ENCODE data around the gene CDHR3. TPM values are rescaled to one million over a fixed set of nuclear protein-coding genes. Genes with fewer than 3 reads are reported as not detected.
"Not testable (repeated sequence)": the region's sequence is repeated elsewhere in the genome, so short reads cannot be mapped to it uniquely, and the experiment has no call there.

CDHR3 gene
- polyA plus RNA-seq, 1 donor, result 22.2 TPM

- no peak for DNase-seq (ENCODE audit: low read depth)
These were observed 8.8 kb downstream of the CDHR3 start for GRCh38 chr7:105971845-105972244.

- DNase-seq (ENCODE audit: low read depth), result no peak
These were observed 9.2 kb downstream of the CDHR3 start for GRCh38 chr7:105972276-105972675.

- DNase-seq (ENCODE audit: low read depth), result no peak
These were observed 11.4 kb downstream of the CDHR3 start for GRCh38 chr7:105974471-105974870.

- DNase-seq (ENCODE audit: low read depth), result no peak
These were observed 12.8 kb downstream of the CDHR3 start for GRCh38 chr7:105975770-105976417.

- no peak for DNase-seq (ENCODE audit: low read depth)
These were observed 13.8 kb downstream of the CDHR3 start for GRCh38 chr7:105976868-105977267.

- DNase-seq (ENCODE audit: low read depth), result no peak
These were observed 15.0 kb downstream of the CDHR3 start for GRCh38 chr7:105978035-105978434.

- DNase-seq (ENCODE audit: low read depth), result no peak
These were observed 15.9 kb downstream of the CDHR3 start for GRCh38 chr7:105978974-105979373.

GRCh38 chr7:105979405-105979804 lies 16.3 kb downstream of the CDHR3 start:
- DNase-seq (ENCODE audit: low read depth), result no peak

- DNase-seq (ENCODE audit: low read depth), result no peak
These were observed 17.8 kb downstream of the CDHR3 start for GRCh38 chr7:105980645-105981396.

GRCh38 chr7:105982388-105982787 lies 19.3 kb downstream of the CDHR3 start:
- DNase-seq (ENCODE audit: low read depth), result no peak

- DNase-seq (ENCODE audit: low read depth), result not testable (repeated sequence)
These were observed 21.7 kb downstream of the CDHR3 start for GRCh38 chr7:105984808-105985207.

- DNase-seq (ENCODE audit: low read depth), result no peak
These were observed 22.2 kb downstream of the CDHR3 start for GRCh38 chr7:105985229-105985628.

- DNase-seq (ENCODE audit: low read depth), result no peak
These were observed 22.7 kb downstream of the CDHR3 start for GRCh38 chr7:105985672-105986215.

- DNase-seq (ENCODE audit: low read depth), result no peak
These were observed 24.0 kb downstream of the CDHR3 start for GRCh38 chr7:105987046-105987445.

- DNase-seq (ENCODE audit: low read depth), result no peak
These were observed 25.2 kb downstream of the CDHR3 start for GRCh38 chr7:105988276-105988675.

GRCh38 chr7:105989191-105989590 lies 26.1 kb downstream of the CDHR3 start:
- DNase-seq (ENCODE audit: low read depth), result no peak

GRCh38 chr7:105989686-105990085 lies 26.6 kb downstream of the CDHR3 start:
- no peak for DNase-seq (ENCODE audit: low read depth)

- DNase-seq (ENCODE audit: low read depth), result no peak
These were observed 27.1 kb downstream of the CDHR3 start for GRCh38 chr7:105990141-105990540.

GRCh38 chr7:105990727-105991453 lies 27.8 kb downstream of the CDHR3 start:
- no peak for DNase-seq (ENCODE audit: low read depth)

- no peak for DNase-seq (ENCODE audit: low read depth)
These were observed 29.8 kb downstream of the CDHR3 start for GRCh38 chr7:105992905-105993304.

- no peak for DNase-seq (ENCODE audit: low read depth)
These were observed 34.0 kb downstream of the CDHR3 start for GRCh38 chr7:105996860-105997737.

Data from forelimb muscle (tissue), 1 donor.